CD4-positive, alpha-beta T cell treated with Interleukin-4 for 4 hours (primary cell): ENCODE results near the gene HOXA11.
A peak's percentile ranks its signal among the peaks of the same experiment; 100 is the strongest.

Experiments
- DNase-seq: peaks from one replicate; pipeline ENCODE4 v3.0.0-alpha.2; 2020

Gene HOXA11

DNA sequence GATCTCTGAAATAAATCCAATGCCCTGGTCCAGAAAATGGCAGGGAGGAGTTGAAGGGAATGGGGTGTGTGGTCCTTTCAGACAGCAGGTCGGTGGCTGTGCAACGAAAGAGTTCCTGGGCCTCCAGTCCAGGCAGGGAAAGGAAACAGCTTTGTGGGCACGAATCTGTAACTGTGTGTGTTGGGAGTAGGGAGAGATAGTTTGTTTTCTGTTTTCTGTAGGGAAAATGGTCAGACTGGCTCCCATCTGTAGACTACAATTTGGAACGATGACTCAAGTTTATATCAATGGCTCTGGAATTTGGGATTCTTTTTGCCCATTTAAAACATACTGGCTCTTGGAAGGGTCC lies 17.1 kb downstream of the HOXA11 start:
- DNase-seq = no peak

DNA sequence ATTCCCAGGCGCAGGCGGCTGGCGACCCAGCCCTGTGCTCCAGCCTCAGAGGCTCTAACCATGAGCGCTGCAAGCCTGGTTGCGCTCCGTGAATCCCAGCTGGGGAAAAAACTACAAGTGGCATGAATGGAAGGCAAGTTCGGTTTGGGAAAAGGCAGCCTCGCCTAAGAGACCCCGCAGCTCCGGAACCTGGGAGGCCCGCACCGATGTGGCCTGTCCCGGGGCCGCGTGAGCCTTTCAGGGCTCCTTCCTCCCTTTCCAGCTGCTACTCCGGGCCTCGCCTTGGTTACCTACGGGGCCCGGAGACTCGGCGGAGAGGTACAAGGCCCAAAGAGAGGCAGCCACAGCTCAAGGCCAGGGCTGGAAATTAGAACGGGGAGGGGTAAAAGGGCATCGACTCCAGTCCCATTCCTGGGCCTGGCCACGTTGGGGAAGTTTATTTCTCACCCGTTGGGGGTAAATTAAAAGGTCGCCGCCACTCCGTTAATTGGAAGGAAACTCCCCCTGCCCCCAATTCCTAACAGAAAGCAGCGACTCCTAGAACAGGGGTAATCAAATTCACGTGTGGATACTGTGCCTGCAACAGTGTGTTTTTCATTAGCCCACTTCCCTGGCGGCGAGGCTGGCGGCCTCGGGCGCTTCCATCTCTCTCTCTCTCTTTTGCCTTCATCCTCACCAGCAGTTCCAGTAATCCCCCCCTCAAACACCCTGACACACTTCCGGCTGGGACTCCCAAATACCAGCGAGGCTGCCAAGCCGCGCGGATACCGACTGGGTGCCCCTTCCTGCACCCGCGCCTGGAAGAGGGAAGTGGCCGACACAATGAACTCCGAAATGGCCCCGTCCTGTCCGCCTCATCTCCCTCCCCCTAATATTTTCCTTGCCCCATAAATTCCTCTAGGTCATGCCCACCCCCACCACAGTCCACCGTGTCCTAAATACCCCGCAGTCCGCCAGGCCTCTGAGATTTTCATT lies 18.2 kb downstream of the HOXA11 start:
- DNase-seq = no peak

DNA sequence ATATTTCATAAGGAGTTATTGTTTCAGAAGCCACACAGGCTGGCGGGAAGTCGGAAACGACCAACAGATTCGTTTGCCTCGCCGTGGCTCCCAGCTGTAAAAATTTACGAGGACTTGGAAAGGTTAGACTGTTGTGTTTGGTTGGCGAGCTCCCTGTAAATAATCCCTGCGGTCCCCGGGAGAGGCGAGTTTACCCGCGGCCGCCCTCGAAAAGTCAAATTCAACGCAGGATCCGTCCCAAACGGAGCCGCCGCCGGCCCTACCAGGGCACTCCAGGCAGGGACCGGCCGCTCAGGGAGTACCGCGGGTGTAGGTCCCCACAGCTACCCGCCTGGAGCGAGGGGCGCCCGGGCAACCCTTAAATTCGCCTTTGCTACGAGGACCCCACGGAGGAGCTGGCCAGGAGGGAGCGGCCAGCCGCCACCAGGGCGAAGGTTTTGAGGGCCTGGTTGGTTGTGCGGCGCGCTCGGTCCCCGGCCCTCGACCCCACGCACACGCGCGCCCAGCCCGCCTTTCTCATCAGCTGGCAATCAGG lies 19.0 kb downstream of the HOXA11 start:
- no peak for DNase-seq

DNA sequence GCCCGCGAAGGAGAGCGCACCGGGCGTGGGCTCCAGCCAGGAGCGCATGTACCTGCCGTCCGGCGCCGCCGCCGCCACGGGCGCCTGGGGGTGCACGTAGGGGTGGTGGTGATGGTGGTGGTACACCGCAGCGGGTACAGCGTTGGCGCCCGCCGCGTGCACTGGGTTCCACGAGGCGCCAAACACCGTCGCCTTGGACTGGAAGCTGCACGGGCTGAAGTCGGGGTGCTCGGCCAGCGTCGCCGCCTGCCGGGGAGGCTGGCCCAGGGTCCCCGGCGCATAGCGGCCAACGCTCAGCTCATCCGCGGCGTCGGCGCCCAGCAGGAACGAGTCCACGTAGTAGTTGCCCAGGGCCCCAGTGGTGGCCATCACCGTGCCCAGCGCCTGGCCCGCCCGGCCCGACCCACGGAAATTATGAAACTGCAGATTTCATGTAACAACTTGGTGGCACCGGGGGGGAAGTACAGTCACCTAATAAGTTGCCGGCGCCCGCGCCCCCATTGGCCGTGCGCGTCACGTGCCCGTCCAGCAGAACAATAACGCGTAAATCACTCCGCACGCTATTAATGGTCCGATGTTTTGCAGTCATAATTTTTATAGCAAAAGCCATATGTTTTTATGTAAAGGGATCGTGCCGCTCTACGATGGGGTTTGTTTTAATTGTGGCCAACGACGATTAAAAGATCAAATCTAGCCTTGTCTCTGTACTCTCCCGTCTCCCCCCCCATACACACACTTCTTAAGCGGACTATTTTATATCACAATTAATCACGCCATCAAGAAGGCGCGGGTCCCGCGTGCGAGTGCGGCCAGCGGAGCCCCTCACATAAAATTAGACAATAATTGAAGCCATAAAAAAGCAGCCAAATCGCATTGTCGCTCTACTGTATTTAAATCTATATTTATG lies 19.7 kb downstream of the HOXA11 start, which contains the start of gene HOXA9:
HOXA9 (minus strand) TSS at position 449 of the 907 bp plus-strand sequence; CDS start at position 369, 80 bp downstream.
- no peak for DNase-seq

DNA sequence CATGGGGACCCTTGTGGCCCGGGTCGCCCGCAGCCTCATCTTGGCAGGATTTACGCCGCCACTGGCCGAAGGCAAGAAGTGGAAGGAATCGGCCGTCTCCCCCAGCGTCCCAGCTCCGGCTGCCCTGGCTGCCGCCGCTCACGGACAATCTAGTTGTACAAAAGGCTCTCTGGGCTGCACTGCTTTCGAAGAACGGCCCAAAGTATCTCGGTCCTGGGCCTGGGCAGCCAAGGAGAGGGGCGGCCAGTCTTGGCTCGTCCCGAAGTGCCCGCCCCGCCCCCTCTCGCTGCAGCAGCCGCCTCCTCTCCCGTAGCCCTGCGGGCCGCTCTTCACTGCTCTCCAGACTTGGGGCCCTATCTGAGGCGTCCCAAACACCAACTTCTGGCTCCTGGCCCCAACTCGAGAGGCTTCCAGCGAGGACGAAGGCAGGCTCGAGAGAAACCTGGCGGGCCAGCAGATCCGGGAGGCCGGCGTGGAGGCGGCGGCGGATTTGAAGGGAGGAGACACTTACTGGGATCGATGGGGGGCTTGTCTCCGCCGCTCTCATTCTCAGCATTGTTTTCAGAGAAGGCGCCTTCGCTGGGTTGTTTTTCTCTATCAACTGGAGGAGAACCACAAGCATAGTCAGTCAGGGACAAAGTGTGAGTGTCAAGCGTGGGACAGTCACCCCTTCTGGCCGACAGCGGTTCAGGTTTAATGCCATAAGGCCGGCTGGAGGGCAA lies 20.5 kb downstream of the HOXA11 start:
- DNase-seq = no peak

DNA sequence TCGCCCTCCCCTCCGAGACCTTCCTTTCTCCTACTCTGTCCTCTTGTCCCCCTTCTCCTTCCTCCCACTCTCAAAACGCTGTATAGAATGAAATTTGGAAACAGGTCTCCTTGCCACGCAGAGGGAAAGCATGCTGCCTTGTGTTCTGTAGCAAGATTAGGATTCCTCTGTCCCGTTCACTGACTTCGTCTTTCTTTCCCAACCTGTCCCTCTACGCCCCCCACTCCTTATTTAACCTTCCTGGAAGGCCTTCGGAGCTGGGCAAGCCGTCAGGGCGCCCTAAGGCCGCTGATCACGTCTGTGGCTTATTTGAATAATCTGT lies 21.0 kb downstream of the HOXA11 start:
- no peak for DNase-seq

DNA sequence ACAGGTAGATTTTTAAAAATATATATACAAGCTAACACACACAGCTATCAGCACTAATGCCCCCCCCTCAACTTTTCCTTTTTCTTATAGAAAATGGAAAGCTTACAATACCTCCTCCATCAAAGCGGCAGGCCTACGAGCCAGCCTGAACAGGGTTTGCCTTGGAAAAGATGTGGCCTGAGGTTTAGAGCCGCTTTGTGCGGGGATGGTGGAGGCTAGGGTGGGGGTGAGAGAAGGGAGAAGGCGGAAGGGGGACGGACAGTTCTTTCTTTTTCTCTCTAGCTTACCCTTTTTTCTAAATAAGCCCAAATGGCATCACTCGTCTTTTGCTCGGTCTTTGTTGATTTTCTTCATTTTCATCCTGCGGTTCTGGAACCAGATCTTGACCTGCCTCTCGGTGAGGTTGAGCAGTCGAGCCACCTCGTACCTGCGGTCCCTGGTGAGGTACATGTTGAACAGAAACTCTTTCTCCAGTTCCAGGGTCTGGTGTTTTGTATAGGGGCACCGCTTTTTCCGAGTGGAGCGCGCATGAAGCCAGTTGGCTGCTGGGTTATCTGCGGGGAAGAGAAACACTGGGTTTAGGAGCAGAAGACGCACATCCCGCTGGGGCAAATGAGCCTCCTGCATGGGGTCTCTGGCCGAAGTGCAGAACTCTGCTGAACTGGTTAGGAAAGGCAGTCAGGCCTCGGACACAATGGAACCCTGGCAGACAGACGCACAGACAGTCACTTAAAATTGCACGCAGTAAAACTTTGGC lies 21.6 kb downstream of the HOXA11 start:
- DNase-seq = no peak

DNA sequence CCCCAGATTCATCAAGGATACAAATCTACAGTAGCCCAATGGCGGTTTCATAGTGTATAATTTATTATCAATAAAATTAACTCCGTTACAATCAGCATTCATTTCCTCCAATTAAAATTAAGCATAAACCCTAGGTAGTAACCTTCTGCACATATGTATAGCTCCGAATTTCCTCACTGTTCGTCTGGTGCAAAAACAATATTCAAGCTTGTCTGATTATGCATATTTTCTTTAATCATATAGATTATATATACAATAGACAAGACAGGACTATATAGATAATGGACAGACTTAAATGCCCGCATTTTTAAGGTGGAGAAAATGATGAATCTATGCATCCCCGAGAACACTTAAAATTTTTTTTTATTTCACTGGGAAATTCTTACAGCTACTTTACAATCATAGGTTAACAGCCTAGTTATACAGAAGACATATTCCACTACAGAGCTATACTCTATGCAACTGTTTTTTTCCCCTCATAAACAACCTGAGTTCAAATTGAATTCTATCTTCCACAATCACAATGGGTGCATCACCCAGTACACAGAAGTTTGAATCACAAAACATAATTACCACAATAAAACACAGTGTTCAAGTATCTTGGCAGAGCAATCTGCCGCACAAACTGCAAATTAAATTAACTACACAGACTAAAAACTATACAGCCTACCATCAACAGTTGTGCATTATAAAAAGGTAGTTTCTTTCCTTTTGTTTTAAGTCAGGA lies 22.3 kb downstream of the HOXA11 start:
- no peak for DNase-seq

DNA sequence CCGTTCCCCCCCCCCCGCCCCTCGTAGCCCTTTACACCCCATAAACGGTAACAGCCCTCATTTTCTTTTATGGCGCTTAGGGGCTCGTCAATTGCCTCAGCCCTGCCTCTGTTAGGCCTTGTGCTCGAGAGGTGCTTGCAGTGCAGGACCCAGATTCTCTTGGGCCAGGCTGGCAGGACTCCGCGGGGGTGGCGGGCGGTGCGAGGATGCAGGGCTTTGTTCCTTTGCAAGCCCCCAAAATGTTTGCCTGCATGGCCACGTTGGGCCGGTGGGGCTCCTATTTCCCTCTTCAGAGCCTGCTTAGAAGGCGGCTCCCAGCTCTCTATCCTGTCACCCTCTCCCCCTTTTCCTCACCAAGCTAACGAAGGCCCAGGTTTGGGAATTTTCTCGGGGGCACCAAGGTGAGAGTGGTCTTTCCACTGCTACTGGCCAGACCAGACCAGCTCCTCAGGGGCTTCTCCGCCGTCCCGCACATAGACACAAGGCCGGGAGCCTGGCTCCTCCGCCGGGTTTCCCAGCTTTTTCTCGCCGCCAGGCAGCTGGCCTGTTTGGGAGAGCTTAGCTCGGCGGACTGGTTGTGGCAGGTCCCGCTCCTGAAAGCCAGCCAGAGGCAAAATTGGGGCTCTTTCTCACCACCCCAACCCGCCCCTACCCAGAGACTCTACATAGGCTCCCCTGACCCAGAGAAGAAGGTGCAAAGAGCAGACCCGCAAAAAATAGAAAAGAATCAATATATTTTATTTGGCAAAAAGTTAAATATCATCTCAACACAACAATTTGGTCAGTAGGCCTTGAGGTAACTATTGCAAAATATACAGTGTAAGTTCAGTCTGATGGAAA lies 23.1 kb downstream of the HOXA11 start:
- no peak for DNase-seq

DNA sequence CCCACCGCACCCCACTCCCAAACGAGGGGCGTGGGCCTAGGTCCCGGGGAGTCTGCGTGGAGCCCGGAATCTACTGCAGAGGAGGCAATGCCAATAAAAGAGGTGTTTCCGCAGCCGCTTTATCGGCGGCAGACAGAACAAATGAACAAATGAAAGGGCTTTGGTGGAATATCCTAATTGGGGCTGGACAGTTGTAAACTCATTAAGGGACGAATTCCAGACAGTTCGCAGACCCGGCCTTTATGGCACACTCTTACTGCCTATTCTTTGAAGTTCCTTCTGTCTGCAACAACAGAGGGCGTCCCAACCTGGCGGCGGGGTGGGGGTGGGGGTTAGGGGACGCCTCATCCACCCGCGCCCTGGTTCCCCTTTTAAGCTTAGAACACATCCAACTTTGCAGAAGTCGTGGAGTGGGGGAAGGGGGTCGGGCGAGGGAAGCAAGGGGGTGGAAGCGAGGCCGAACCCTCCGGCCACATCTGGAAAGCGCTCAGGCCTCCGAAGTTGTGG lies 23.8 kb downstream of the HOXA11 start:
- DNase-seq = no peak

DNA sequence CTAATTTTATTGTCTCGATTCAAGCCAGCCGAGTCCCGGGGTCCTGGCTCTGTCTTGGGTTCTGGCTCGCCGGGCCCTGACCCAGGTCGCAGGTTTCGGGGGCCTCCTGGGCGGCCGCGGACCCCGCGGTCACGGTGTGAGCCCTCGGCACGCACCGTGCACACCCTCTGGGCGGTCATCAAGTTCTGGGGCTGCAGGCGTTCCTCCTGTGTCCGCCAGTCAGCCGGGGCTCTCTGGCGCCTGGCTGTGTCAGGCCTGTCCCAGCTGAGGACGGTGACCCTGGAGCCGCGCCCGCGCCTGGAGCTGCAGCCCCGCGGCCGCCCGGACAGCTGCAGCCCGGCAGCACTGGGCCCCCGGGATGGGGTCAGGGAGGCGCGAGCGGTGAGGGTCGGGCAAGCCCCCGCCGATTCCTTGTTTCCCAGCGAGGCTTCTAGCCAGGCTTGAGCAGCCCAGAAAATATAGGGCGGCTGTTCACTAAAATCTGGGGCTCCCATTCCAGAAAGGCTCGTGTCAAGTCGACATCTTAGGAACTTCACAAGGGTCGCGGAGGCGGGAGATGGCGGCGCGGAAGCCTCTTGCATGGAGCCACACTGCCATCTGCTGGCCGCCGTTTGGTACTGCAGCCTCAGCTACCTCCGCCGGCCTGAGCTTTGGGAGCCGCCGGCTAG lies 24.4 kb downstream of the HOXA11 start:
- DNase-seq = peak; percentile 85

DNA sequence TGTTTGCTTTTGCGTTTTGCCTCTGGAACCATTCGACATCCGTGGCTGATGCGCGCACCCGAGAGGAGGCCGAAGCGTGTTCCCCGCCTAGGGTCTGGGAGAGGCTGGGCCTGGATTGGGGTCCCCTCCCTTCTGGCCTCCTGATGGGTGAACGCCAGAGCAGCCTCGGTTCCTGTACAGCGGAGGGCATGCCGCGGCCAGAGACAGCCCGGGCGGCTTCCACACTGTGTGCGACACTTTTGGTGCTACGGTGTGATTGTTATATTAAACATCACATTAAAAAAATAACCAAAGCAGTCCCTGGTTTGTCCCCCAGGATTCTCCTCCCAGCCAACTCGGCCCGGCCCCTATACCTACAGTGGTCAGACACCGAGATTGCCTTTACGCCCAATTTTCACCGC lies 24.9 kb downstream of the HOXA11 start:
- DNase-seq = no peak

DNA sequence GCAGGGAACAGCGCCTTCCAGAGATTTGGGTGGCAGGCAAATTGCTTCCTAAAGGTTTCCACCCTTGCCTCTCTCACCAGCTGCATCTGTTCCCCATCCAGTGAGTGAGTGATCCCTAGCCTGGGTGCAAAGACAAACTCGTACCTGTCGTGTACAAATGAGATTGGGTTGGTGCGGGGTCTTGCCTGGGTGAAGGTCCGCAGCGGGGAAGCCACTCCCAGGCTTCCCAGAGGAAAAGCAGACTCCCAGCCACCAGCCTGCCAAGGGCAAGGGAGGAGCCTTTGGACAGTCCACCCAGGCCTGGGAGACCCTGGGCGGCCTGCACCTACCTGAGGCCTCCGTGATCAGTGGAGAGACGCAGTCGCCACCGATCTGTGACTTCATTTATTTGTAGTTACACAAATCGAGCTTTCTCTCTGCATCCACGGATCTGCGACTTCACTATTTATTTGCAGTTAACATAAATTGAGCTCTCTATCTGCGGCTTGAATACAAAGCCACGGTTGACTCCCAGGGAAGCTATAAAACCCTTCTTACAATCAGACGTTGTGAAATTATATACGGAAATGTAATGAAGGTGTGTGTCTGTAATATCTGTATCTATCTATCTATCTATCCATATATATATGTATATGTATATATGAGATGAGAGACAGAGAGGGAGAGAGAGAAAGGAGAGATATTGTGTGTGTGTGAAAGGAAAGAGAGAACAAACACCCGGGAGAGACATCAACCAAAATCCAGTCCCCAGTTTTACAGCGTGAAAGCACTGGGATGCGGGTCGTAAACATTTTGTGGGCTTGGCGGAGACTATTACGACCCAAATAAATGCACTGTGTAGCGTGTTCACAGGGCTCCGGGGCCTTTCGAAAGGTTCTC lies 25.5 kb downstream of the HOXA11 start:
- no peak for DNase-seq

DNA sequence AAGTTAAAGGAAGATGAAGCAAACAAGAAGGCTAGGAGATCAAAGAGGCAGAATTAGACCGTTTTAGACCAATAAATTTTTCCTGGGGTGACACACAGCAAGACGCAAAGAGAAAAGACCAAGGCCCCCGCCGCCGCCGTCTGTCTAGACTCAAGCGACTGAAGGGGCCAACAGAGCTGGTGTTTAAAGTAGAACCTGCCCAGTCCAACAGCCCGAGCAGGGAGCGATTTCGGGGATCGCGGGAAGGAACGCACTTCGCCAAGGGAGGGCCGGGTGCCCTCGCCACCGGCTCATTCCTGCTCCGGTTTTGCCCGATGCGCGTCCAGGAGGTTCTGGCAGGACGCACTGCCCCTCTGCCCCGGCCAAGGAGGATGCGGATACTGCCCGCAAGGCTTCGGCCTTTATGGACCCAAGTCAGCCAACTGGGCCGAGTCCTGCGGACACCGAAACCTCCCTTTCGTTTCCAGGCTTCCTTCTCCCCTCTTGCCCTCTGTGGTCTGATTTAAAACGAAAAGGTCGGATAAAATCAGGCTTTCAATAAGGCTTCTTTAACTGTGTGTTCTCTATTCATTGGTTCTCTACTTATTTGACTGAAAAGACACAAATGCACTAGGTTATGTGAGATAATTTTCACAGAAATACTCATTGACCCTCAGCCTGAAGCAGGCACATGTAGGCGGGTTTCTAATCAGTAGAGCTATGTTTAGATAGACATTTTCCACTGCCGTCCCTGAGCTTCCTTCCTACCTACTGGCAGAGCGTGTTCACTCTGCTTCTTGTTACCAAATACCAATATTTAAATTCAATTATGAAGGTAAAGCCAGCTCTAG lies 26.4 kb downstream of the HOXA11 start:
- no peak for DNase-seq

DNA sequence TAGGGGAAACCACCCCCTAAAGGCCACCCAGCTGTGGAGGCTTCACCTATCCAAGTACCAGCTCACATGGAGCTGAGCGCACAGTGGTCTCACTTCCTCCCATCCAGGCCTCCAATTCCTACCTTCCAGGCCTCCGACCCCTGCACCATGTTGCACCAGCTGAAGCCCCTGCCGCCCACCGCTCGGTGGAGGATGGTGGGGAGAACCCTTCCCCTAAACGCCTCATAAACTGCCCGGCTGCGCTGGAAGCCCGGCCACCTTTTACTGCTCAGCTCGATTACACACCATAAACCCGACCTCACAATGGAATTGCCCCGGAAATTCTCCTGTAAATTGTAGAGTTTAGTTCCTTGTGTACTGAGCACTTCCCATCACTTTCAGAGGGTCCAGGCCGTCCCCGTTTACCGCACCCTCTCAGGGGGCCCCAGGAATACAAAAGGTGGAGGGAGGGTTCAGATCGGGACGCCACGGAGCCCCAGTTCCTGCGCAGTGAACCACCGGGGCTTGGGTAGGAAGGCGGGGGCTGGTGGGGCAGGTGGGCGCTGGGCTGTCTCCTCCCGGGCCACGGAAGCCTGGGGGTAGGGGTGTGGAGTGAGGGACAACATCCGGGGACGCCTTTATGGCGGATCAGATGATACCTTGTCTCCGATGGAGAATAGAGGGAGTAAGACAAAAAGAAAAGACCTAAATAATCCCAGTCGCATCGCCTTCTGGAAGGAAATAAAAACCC lies 27.2 kb downstream of the HOXA11 start:
- DNase-seq = no peak

DNA sequence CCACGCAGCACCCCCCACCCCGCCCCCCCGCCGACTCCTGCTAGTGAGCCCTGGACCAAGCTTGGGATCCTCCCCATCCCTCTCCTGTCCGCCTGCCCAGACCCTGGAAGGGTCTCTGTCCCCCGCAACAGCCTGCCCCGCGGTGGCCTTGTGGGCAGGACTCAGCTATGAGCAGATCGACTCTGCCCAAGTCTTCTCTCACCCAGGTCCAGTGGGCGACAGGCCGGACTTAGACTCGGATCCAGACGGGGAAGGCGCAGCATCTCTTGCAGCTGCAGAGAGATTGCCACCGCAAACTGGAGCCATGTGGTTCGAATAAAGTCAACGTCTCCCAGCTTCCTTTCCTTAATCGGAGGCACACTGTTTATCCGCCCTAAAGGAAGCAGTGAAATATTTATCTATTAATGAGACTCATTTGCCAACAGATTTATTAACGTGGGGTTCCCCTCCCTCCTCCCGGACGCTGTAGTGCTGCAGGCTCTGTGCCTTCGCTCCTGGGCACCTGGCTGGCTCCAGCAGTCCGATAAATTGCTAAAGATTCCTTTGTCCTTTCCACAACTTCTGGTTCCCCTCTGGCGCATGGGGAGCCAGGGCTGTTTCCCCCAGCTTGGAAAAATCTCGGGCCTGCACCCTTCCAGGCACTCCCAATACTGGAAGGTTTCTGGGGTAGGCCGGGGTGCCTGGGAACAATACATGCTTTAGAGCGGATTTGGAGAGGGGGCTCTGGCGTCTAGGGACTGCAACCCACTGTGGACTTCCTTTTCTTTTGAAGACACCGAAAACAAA lies 27.9 kb downstream of the HOXA11 start:
- no peak for DNase-seq
